ENCODE measurements around the gene ELF1. TPM values are rescaled to one million over a fixed set of nuclear protein-coding genes. Genes with fewer than 3 reads are reported as not detected.

ELF1 gene
- total and polyA plus RNA-seq, 2 of the 8 experiments (the other 6 are each of a cell fraction or from before 2014, with no cell fraction given): 5.6 to 18.2 TPM

GRCh38 chr13:40975441-40975840 is 43.7 kb downstream of the ELF1 start:
- no peaks in the 10 kb centered on the region for H3K79me2 ChIP-seq (ENCODE audit: control insufficient read depth in 1 of 2, insufficient read depth in 2 of 2, low read length in 2 of 2)
- H3K9ac ChIP-seq (replicated peaks in 1 of 4; ENCODE audit: extremely low read depth in 1 of 4, low read depth in 3 of 4, low read length in 3 of 4): no peak overlapping the region
- ChIA-PET CTCF (ENCODE audit: partially characterized antibody) (interaction anchor here (1.2 to 2.4 kb wide), 7 partner anchors 28 to 80 kb away, joined by 4 to 22 read pairs (median 6); no protein-coding TSS in a partner anchor), POLR2A (ENCODE audit: partially characterized antibody) (no interaction called here)
- no peak overlapping the region for H3K27ac ChIP-seq (ENCODE audit: low read depth, low read length)
- no peak overlapping the region for H2AK5ac ChIP-seq (ENCODE audit: low read depth, low read length)
- no peak overlapping the region for H2BK20ac ChIP-seq (ENCODE audit: low read length)
- no peak overlapping the region for H4K91ac ChIP-seq (replicated peaks; ENCODE audit: insufficient read length, low read length)
- no peaks in the 10 kb centered on the region for H3K27me3 ChIP-seq (replicated peaks in 1 of 4; ENCODE audit: control insufficient read depth in 3 of 4, extremely low read depth in 1 of 4, insufficient read depth in 3 of 4, low read length in 3 of 4)
- no peaks in the 10 kb centered on the region for H3K79me1 ChIP-seq (ENCODE audit: low read depth, low read length)
- H3K23ac ChIP-seq (ENCODE audit: insufficient read length): no peak overlapping the region
- H4K8ac ChIP-seq (ENCODE audit: extremely low read depth, insufficient read depth, low read length): no peak overlapping the region
- no peaks in the 10 kb centered on the region for H4K20me1 ChIP-seq (replicated peaks in 1 of 2; ENCODE audit: control insufficient read depth in 1 of 2, insufficient read depth in 2 of 2, low read length in 2 of 2)
- no peak overlapping the region for H3K18ac ChIP-seq (ENCODE audit: extremely low read depth, low read length)
- no peaks in the 10 kb centered on the region for H3K23me2 ChIP-seq (ENCODE audit: low read depth, low read length)
- H3K4me2 ChIP-seq (ENCODE audit: insufficient read depth in 1 of 2, low read depth in 2 of 2, low read length in 2 of 2): no peak overlapping the region
- no peaks in the 10 kb centered on the region for H3K36me3 ChIP-seq (ENCODE audit: control insufficient read depth in 2 of 4, insufficient read depth in 4 of 4, low read length in 3 of 4)
- DNase-seq (ENCODE audit: low read depth in 1 of 2, low spot score in 2 of 2) (no peak), FAIRE-seq (no peak)
- no peaks in the 10 kb centered on the region for H3K4me1 ChIP-seq (replicated peaks in 1 of 4; ENCODE audit: control insufficient read depth in 3 of 4, insufficient read depth in 4 of 4, low read length in 3 of 4)
- no peak overlapping the region for H2AFZ ChIP-seq (ENCODE audit: low read length)
- no peak overlapping the region for H2BK5ac ChIP-seq (ENCODE audit: low read depth, low read length)
- H3K56ac ChIP-seq (replicated peaks; ENCODE audit: insufficient read length, low read depth, low read length): no peak overlapping the region
- H2BK120ac ChIP-seq (replicated peaks; ENCODE audit: low read depth, low read length): no peak overlapping the region
- no peak for TF ChIP-seq SAP30 (IDR thresholded peaks at IDR 0.05; ENCODE audit: insufficient read depth, insufficient replicate concordance, low read length)
- TF ChIP-seq CTBP2 (IDR thresholded peaks at IDR 0.05; ENCODE audit: borderline replicate concordance, insufficient read depth, insufficient read length, low read length): no peak
- TF ChIP-seq HDAC6 (IDR thresholded peaks at IDR 0.05; ENCODE audit: low read depth, low read length): no peak
- no peak for TF ChIP-seq ZNF274 (IDR thresholded peaks at IDR 0.05; ENCODE audit: borderline replicate concordance, extremely low read depth, low read length)
- TF ChIP-seq BRCA1 (IDR thresholded peaks at IDR 0.05; ENCODE audit: low read depth, low read length): no peak
- TF ChIP-seq KDM1A (IDR thresholded peaks at IDR 0.05; ENCODE audit: borderline replicate concordance, low read length): no peak
- TF ChIP-seq CEBPB (IDR thresholded peaks at IDR 0.05; ENCODE audit: low read depth, low read length): no peak
- H3K4me3 ChIP-seq (ENCODE audit: extremely low read depth in 1 of 4, insufficient read depth in 2 of 4, low read depth in 3 of 4, low read length in 4 of 4): no peak overlapping the region
- no peaks in the 10 kb centered on the region for H3K9me3 ChIP-seq (ENCODE audit: insufficient read depth in 2 of 2, low read depth in 1 of 2, low read length in 1 of 2)
- no peak overlapping the region for H2BK12ac ChIP-seq (ENCODE audit: low read depth, low read length)
- no peak overlapping the region for H3K14ac ChIP-seq (ENCODE audit: insufficient read length)
- no peak overlapping the region for H2BK15ac ChIP-seq (ENCODE audit: low read length)
- no peak overlapping the region for H3K4ac ChIP-seq (replicated peaks; ENCODE audit: insufficient read length, low read depth, low read length)
- H4K5ac ChIP-seq (ENCODE audit: insufficient read length, low read depth, low read length): no peak overlapping the region
